Measurements from ENCODE around the gene PCNX1.
A peak's percentile ranks its signal among the peaks of the same experiment; 100 is the strongest.
"Not testable (repeated sequence)": the region's sequence is repeated elsewhere in the genome, so short reads cannot be mapped to it uniquely, and the experiment has no call there.

Gene PCNX1

DNA sequence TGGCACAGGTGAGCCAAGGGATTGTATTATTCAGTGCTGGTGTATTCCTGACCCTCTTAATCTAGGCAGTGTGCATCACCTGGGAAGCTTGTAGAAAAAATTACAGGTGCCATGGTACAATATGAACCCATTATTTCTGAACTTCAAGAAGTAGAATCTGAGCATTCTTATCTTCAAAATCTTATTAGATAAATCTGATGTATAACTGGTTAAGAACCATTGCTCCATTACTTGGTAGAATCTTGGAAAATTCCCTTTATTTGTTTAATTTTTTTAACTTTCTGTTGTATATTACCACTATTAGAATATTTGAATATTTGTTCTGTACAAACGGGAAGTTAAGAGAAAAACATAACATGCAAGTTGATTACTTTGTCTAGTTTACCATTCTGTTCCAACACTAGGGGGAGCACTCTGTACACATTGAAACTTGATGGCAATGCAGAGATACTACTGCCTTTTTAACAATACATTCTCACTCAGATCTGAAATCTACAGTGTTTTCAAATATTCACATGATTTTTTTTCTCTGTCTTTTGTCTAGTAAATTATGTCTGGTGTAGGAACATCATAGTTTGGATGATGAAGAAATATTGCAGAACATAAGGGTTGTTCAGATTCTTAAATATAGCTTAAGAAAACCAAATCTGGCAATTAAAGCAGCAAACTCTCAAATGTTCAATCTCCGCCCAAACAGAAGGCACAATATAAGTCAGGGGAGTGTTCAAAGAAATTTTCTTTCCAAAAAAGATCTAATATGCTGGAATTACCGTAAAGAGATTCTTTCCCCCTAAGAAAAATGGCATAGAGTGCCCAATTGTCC is 196.6 kb downstream of the PCNX1 start:
- no peak for DNase-seq

DNA sequence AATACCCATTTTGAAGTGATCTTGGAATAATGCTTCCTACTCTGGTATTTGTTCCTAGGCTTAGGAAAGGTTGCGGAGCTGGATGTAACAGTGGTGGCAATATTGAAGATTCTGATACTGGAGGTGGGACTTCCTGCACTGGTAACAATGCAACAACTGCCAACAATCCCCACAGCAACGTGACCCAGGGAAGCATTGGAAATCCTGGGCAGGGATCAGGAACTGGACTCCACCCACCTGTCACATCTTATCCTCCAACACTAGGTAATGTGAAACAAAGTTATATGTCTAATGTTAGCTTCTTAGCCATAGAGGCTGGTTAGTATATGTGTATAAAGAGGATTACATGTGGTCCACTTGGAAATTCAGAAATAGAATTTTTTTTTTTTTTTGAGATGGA is 197.9 kb downstream of the PCNX1 start:
- DNase-seq, result no peak

DNA sequence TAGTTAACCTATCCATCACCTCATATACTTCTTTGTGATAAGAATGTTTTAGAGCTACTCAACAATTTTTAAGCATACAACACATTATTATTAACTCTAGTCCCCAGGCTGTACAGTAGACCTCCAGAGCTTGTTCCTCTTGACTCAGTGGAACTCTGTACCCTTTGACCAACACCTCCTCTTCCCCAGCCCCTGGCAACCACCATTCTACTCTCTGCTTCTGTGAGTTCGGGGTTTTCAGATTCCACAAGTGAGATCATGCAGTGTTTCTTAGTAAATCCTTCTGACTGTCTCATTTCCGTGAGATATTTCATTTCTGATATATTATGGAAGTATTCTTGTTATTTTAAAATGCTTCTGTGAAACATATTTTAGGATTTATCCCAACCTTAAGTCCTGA is 200.7 kb downstream of the PCNX1 start:
- DNase-seq, result no peak

DNA sequence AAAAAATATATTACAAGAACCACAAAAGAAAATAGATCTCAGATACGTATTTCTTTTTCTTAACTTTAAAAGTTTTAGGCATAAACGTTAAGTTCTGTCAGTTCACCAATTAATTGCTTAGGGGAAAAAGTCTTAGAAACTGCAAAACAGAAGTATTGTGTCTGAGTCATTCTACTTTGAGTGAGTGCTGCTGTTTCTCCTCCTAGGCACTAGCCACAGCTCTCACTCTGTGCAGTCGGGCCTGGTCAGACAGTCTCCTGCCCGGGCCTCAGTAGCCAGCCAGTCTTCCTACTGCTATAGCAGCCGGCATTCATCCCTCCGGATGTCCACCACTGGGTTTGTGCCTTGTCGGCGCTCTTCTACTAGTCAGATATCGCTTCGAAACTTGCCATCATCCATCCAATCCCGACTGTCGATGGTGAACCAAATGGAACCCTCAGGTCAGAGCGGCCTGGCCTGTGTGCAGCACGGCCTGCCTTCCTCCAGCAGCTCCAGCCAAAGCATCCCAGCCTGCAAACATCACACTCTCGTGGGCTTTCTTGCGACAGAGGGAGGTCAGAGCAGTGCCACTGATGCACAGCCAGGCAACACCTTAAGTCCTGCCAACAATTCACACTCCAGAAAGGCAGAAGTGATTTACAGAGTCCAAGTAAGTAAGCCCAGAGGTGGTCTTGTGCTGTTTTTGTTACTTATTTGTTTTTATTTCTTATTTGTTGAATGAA is 201.3 kb downstream of the PCNX1 start:
- DNase-seq, result no peak

DNA sequence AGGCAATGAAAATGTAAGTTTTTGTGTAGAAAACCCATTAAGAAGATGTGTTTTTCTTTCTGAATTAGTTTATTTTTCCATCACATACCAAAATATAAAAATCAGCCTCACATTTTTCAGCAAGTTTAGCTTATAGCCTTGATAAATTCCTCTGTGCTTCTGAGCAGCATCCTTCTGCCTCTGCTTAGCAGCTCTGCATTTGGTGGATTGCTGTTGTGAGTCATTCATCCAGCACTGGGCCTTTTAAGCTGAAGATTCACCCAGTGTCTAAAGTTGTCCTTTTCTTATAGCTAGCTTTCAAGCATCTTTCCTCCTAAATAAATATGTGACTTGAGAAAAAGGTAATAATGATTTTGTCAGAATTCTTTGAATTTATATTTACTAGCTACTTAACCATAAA is 206.1 kb downstream of the PCNX1 start:
- no peak for DNase-seq

DNA sequence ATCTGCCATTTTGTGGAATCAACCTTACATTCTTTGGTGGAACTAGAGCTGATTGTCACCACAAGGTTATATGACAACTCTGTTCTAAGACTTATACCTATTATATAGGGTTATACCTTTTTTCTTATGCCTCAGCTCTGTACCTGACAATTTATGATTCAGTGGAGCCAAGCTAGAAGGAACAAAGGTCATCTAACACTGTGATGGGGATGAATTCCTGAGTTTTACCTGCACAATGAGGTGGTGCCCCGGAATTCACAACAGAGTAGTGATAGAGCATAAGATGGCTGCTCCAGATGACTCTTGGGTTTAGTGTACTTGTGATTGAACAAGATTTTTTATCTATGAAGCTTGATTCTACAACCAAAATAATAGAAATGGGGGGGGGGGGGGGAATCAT is 207.3 kb downstream of the PCNX1 start:
- DNase-seq, result no peak

DNA sequence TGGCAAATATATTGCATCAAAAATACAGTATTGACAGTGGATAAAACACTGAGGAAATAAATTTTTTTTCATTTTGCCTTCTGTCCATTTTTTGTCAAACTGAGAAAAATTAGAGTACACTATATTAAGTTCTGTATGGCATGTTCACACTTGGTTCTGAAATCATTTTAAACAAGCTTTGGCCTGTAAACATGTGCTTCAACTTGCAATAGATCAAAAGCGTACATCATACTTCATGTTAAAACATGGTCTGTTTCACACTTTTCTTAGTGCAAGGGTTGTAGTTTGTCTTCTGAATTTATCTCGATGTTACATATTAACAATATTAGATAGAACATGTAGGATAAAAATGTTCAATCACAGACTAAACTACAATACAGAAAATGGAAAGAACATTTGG is 208.0 kb downstream of the PCNX1 start:
- DNase-seq, result no peak

DNA sequence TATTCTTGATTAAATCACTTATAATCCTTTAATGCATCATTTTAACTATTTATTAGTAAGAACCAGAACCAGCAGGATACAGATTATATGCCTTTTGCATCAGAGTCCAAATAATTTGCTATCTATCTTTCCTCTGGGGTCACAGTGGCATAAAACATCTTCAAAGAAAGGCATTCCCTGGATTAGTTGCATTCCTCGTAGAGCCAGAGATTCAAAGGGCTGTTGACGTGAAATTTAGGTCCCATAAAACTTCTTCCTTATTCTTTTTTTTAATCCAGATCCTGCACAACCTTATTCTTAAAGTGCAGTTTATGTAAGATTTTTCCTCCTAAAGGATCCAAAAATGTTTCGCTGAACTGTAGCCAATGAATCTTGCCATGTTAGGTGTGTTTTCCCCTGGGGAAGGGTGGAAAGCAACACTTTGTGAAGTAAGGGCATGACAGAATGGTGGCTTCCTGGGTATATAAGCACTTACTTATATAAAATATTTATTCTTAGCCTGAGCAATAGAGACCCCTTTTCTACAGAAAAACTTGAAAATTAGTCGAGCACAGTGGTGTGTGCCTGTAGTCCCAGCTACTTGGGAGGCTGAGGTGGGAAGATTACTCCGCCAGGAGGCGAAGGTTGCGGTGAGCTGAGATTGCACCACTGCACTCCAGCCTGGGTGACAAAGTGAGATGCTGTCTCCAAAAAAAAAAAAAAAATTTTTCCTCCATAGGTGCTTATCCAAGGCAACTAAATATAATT is 208.7 kb downstream of the PCNX1 start:
- no peak for DNase-seq

DNA sequence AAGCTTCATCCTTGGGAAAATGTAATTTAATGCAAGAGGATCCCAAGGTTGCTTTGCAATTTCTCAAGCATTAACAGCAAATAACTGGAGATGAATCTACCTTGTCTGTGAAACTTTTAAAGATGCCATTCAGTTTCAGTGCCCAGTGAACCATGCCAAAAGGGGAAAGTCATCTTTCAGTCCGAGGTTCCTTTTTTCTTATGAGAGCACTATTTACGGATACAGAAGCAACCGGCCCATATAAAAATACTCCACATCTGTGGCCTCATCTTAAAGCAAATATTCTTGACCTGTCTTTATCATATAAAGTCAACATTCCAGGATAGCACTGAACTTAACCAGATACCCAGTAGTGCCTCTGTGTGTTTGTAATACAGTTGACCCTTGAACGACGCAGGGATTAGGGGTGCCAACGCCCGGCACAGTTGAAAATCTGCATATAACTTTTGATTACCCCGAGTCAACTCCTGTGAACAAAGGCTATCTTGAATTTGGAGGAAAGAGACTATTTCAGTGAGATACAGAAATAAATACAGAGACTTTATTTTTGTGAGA is 209.4 kb downstream of the PCNX1 start:
- no peak for DNase-seq

DNA sequence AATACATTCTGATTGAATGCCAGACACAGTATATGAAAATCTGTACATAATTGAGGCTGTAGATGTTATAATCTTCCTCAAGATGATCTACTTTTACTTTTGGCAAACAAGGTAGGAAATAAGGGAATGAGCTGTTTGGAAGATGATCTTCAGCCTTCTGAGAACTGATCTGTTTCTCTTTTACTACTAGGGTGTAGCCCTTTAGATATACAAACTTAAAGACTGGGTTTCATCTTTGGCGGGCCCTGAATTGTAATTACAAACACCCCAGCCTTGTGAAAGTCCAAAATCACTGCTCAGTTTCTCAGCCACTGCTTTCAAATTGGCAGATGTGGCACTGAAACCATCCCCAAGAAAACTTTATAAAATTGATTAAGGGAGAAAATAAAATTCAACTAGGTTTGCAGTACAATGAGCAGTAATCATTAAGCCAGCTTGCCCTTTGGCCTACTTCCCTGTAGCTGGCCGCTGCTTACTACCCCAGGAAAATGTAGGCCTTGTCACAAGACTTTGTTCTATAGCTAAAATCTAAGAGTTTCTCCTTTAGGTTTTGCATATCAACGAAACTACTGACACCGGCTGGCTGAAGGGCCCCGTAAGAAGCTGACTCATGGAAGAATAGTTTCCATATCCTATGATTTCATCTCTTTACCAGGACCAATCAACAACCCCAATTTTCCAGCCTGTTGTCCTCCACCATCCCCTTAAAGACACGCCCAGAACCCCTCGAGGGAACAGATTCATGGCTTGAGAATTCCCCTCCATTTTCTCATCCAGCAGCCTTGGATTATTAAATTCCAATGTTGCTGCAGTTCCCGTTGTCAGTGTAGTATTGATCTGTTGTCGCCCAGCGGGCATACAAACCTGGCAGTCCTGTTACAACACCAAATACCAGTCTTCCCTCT is 210.8 kb downstream of the PCNX1 start:
- no peak for DNase-seq

DNA sequence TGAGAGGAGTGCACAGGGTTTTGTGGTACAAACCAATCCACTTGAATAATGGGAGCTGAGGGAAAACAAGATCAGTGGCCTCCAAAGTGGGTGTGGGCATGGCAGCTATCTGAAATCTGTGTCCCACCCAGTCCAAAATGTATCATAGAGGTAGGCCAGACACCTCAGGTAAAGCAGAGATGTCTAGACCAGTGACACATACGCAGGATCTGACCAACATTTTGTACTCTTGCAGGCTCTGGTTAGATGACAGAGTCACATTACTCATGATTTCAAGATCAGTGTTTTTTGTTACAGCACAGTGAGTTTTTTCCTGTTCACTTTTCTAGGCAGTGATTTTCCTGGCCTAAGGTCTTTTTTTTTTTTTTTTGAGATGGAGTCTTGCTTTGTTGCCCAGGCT is 211.8 kb downstream of the PCNX1 start:
- DNase-seq, result no peak

DNA sequence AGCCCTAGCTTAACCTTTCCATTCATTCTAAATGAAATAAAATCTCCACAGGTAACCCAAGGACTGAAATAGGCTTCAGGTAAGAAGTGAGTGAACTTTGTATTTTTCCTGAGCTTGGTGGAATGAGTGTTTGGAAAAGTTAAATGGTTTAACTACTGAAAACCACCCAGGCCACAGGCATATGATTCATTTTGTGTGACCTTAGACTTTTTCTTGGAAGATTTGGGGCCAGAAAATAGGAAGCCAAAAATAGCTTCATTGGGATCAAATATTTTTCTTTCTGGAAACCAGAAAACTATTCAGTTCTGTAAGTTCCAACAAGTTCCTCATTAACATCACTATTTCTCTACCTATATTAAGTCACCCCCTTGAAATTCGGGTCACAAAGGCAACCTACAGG is 212.6 kb downstream of the PCNX1 start:
- DNase-seq, result no peak

DNA sequence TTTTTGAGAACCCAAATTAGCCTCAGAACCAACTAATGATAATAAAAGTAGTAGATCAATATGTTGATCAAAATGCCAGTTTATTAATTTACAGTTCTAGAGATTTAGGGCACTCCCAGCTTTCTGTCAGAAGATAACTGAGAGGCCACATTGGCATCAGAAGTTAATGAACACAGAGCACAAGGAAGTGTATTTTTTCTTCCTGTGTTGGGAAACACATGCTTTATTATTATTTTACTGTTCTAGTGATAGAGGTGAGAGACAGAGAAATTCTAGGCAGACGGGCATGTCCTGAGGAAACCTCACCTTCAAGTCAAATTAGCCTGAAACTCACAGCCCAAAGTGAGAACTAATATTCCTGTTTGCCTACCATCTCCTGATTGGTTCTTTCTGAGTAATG is 213.7 kb downstream of the PCNX1 start:
- no peak for DNase-seq

DNA sequence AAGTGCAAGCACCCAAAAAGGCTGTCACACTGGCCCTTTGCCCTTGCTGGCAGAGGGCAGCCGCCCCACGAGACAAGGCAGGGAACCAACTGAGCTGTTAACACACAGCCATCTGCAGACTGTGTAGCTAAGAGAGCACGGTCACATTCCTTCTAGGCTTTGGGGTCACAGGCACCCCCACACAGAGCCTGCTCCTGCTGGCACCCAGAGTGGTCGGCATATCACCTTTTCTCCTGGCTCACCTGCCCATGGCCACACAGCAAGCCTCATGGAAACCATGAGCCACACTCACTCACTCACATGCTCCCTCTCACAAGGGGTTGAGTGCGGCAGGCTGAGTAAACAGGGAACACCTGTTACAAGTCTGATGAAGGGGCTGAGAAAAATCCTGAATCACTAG is 214.5 kb downstream of the PCNX1 start:
- no peak for DNase-seq

DNA sequence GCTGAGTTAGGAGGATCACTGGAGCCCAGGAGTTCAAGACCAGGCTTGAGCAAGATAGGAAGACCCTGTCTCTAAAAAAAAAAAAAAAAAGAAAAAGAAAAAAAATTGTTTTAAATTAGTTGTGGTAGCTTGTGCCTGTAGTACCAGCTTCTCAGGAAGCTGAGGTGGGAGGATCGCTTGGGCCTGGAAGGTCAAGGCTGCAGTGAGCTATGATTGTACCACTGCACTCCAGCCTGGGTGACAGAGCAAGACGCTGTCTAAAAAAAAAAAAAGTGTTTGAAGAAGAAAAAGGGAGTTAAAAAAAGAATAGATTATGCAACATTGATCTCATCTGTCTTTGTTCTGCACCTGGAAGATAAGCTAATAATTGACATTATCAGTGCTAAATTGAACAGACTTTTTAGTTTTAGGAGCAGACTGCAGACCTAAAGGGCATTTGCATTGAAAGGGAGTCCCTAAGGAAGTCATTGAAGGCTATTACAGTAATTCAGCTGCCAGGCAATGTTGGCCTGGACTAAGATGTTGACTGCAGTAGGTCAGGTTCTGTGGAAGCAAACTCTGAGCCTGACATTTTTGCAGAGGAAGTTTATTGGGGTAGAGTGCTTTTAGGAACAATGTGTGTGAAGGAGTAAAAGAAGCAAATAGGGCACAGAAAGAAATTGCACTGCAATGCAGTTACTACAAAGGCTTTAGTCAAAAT is 215.8 kb downstream of the PCNX1 start:
- DNase-seq, result no peak

DNA sequence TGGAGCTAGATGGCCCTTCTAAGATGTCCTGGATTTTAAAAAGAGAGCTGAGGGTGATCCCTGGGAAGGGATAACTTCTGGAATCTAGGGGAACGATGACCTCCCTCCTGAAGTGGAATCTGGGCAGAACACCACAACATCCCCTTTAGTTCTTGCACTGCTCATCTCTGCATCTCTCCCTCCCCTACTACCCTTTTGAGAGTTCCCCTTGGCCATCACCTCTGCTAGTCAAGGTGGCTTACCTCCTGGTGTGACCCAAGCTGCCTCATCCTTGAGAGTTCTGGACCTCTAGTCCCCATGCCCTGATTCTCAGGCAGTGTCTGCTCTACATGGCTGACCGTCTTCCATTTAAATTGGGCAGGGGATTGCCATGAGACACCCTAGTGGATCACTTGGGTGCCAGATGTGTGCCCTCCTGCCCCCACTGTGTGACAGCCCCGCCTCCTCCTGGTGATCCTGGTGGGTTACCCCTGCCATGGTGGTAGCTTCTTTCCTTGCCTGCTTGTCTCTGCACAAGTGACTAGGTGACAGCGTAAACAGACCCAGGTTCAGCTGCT is 216.4 kb downstream of the PCNX1 start:
- DNase-seq, result no peak

DNA sequence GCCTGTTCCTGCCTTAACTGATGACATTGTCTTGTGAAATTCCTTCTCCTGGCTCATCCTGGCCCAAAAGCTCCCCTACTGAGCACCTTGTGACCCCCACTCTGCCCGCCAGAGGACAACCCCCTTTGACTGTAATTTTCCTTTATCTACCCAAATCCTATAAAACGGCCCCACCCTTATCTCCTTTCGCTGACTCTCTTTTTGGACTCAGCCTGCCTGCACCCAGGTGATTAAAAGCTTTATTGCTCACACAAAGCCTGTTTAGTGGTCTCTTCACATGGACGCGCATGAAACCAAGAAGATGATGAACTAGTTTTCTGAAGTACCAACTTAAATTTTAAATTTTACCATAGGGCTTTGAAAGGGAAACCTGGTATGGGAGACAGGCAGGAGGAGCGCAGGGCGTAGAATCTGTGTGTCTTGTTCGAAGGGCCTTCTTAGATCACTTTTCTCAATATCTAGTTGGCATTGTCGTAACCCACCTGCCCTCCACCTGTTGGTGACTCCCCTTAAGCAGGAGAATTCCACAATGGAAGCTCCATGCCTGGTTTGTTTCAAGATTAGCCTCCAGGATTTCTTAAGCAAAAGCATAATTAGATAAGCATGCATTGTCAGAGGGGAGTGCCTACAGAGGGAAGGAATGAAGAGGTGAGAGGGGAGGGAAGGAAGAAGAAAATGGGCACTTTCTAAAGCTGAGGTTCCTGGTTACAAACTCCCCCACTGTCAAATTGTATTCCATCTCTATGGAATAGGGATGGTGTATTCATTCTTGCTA is 222.6 kb downstream of the PCNX1 start:
- DNase-seq, result not testable (repeated sequence)

DNA sequence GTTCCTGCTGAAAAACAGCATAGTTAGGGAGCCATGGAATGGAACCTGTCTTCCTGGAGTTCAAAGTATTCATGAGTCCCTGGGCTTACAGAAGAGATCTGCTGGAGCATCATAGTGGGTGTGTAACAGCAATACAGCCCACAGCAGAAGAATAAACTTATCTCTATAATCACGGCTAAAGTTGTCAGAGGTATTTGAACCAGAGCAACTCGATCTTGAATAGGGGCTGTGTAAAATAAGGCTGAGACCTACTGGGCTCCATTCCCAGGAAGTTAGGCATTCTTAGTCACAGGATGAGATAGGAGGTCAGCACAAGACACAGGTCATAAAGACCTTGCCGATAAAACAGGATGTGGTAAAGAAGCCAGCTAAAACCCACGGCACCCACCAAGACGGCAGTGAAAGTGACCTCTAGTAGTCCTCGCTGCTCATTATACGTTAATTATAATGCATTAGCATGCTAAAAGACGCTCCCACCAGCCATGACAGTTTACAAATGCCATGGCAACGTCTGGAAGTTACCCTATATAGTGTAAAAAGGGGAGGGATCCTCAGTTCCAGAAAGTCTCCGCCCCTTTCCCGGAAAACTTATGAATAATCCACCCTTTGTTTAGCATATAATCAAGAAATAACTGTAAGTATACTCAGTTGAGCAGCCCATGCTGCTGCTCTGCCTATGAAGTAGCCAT is 223.4 kb downstream of the PCNX1 start:
- DNase-seq, result peak; percentile 46

DNA sequence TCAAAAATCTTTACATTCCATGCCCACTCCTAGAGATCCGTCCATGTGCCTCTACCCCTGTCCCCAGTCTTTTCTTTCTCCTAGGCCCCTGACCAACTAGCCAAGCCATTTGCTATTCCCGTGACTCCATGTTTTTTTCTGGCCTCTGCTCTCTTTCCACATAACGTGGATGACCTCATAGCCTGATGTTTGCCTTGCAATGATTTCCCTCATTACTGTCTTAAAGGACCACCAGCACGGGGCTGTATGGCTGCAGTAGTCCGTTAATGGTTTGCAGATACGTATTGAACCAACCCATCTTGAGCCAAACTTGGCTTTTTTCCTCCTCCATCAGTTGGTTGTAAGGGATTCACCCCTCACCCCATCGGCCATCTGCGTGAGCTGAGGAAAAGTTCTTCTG is 226.0 kb downstream of the PCNX1 start:
- DNase-seq, result no peak

DNA sequence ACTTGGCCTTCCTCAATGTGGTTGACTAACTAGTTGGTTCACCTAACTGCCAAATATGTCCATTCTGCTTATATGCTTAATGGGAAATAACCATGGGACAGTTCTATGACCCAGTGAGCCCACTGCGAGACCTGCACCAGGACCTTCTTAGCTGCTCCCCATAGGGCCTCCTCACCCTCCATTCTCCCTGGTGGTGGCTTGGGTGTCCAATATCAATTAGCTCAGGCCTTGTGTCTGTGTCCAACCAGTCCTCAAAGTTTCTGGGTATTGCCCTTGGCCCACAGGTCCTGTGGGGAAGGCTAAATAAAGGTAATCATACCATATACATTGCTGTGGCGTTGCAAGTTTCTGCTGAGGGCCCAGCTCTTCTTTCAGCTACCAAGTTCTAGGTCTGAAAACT is 228.2 kb downstream of the PCNX1 start:
- DNase-seq, result no peak
